OCI-LY3 (cell line): Measurements from ENCODE around the gene SERPIND1.

Experiments
- CTCF ChIP-seq: fragments of 200-600, 300-600 bp; sonication (generic); IDR thresholded peaks from 2 replicates; pipeline ENCODE4 v1.5.1; 2014; ENCODE audit warnings: antibody characterized with exemption, low read length, low read depth
- EZH2phosphoT487 ChIP-seq: fragments of 200-600 bp; shearing (Covaris generic); IDR thresholded peaks from 2 replicates; pipeline ENCODE4 v1.6.1; 2018; ENCODE audit warnings: antibody characterized with exemption, mixed run types, low read depth

GRCh38 chr22:20728523-20729190 lies 45.3 kb upstream of the SERPIND1 start:
- TF ChIP-seq CTCF, result no peak
- TF ChIP-seq EZH2phosphoT487, result no peak
